KOPT-K1 (cell line): ENCODE data around the gene FBXL20.
"Not testable (repeated sequence)": the region's sequence is repeated elsewhere in the genome, so short reads cannot be mapped to it uniquely, and the experiment has no call there.

Experiments used
- H3K27ac ChIP-seq: fragments of 200-600 bp; sonication (generic); 2 replicates; pipeline ENCODE4 v1.5.1; 2016; ENCODE audit warnings: antibody characterized with exemption, mild to moderate bottlenecking, low read depth, low read length; ENCODE audit not compliant: poor library complexity, severe bottlenecking
- H3K36me3 ChIP-seq: fragments of 200-600 bp; sonication (generic); 2 replicates; pipeline ENCODE4 v1.5.1; 2017; ENCODE audit warnings: antibody characterized with exemption, mild to moderate bottlenecking, low read length, moderate library complexity; ENCODE audit not compliant: insufficient read depth
- H3K9me3 ChIP-seq: fragments of 200-600 bp; sonication (generic); 2 replicates; pipeline ENCODE4 v1.5.1; 2017; ENCODE audit warnings: antibody characterized with exemption, low read length, mild to moderate bottlenecking; ENCODE audit not compliant: insufficient read depth, poor library complexity, severe bottlenecking

The FBXL20 gene

DNA sequence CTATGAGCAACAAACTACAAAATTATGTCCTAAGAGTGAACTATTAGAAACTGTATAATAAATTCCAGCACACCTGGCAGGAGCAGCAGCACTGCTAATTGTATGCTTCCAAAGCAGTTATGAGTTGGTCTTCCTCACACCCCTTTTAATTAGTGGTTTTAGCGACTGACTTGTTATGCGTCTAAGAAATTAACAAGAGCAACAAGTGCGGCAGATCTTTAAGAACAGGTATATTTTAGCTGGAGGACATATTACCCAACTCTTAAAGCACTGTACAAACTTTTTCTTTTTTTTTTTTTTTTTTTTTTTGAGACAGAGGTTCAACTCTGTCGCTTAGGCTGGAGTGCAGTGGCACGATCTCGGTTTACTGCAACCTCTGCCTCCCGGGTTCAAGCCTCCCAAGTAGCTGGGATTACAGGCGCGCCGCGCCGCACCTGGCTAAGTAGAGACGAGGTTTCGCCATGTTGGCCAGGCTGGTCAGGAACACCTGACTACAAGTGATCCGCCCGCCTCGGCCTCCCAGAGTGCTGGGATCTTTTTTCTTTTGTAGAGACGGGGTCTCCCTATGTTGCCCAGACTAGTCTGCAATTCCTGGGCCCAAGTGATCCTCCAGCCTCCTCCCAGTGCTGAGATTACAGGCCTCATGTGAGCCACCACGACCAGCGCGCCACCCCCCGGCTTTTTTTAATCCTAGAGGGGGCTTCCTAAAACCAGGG is 1.6 kb upstream of the FBXL20 start:
- H3K27ac ChIP-seq: no peak overlapping the region
- H3K9me3 ChIP-seq: no peaks in the 10 kb centered on the region
- peaks cover 35% of the 10 kb centered on the region for H3K36me3 ChIP-seq

- peak overlapping the region; percentile 68 for H3K27ac ChIP-seq
- peaks cover 28% of the 10 kb centered on the region for H3K36me3 ChIP-seq
- no peaks in the 10 kb centered on the region for H3K9me3 ChIP-seq
These were observed 941 bp upstream of the FBXL20 start for GRCh38 chr17:39402244-39402889.

GRCh38 chr17:39400547-39401411 is 647 bp downstream of the FBXL20 start:
- peak overlapping the region; percentile 68 for H3K27ac ChIP-seq
- H3K36me3 ChIP-seq: peaks cover 12% of the 10 kb centered on the region
- H3K9me3 ChIP-seq: no peaks in the 10 kb centered on the region

GRCh38 chr17:39399791-39400190 is 1.6 kb downstream of the FBXL20 start:
- Histone ChIP-seq H3K36me3 (peaks cover 4% of the 10 kb centered on the region; the same call in 1 of the 2 replicates), H3K27ac (no peak overlapping the region), H3K9me3 (no peaks in the 10 kb centered on the region)

- Histone ChIP-seq H3K9me3 (no peaks in the 10 kb centered on the region), H3K27ac (no peak overlapping the region), H3K36me3 (no peaks in the 10 kb centered on the region)
These were observed 7.7 kb downstream of the FBXL20 start for GRCh38 chr17:39393736-39394135.

DNA sequence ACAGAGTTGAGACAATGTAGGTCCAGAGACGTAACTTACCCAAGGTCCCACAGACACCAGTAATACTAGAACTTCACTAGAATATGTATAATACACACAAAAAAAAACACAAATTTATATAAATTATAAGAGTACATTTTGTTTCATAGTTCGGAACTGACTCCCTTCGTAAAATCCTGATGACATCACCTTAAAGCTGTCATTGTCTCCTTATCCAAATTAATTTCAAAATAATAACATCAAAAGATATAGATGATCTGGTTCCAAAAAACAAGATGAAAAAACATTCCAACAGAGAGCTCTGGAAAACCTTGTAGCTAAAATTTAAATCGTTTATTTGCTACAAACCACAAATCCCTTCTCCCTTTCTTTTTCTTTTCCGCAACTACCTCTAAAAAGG is 10.0 kb downstream of the FBXL20 start:
- Histone ChIP-seq H3K27ac (no peak overlapping the region), H3K9me3 (no peaks in the 10 kb centered on the region), H3K36me3 (no peaks in the 10 kb centered on the region)

GRCh38 chr17:39385040-39385439 is 16.4 kb downstream of the FBXL20 start:
- no peaks in the 10 kb centered on the region for H3K36me3 ChIP-seq
- H3K27ac ChIP-seq: no peak overlapping the region
- no peaks in the 10 kb centered on the region for H3K9me3 ChIP-seq

DNA sequence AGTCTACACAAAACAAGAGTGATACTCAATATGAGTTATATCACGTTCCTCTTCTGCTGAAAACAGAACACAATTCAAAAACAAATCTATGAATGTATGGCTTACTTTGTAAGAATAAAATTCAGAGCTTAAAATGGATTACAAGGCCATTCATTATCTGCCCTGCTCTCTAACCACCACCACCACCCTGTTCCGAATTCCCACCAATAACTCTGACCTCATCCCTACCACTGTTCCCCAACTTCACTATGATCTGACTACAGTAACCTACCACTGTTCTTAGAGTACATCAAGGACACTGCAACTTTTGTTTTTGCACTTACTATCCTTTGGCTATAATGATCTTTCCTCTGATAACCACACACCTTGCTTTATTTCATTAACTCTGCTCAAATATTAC is 21.3 kb downstream of the FBXL20 start:
- Histone ChIP-seq H3K36me3 (no peaks in the 10 kb centered on the region), H3K9me3 (no peaks in the 10 kb centered on the region), H3K27ac (no peak overlapping the region)

DNA sequence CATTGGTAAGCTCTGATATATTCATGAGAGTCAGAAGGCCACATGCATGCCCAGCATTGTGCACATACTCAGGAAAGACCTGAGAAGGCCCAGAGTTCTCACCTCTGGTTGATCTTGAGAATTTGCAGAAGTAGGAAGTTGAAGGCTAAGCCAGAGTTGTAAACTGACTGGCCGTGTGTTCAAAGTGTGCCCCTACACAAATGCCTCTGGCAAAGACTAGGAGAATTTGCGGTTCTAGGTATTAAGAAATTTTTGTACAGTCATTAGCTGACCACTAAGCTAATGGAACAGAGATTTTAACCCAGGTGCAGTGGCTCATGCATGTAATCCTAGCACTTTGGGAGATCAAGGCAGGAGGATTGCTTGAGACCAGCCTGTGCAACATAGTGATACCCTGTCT is 25.0 kb downstream of the FBXL20 start:
- Histone ChIP-seq H3K27ac (no peak overlapping the region), H3K9me3 (no peaks in the 10 kb centered on the region), H3K36me3 (no peaks in the 10 kb centered on the region)

GRCh38 chr17:39367805-39368204 is 33.6 kb downstream of the FBXL20 start:
- H3K27ac ChIP-seq, H3K36me3 ChIP-seq, H3K9me3 ChIP-seq: not testable (repeated sequence)

DNA sequence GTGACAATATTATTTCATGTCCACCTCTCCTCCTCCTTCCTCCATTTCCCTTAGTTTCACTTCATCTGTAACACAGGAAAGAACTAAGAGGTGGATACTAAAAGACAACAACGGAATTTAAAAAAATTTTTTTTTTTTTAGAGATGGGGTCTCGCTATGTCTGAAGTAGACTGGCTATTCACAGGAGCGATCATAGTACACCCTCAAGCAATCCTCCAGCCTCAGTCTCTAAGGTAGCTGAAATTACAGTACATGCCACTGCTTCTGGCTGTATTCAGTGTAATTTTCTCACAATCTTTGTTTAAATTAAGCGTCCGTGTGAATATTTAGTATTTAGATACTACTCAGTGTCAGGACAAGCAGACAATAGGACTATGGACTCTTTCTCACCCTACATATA is 35.6 kb downstream of the FBXL20 start:
- no peaks in the 10 kb centered on the region for H3K9me3 ChIP-seq
- H3K27ac ChIP-seq: no peak overlapping the region
- H3K36me3 ChIP-seq: no peaks in the 10 kb centered on the region

- H3K27ac ChIP-seq: no peak overlapping the region
- H3K9me3 ChIP-seq: no peaks in the 10 kb centered on the region
- no peaks in the 10 kb centered on the region for H3K36me3 ChIP-seq
These were observed 36.2 kb downstream of the FBXL20 start for GRCh38 chr17:39365242-39365641.

GRCh38 chr17:39364236-39365025 is 37.0 kb downstream of the FBXL20 start:
- H3K36me3 ChIP-seq: no peaks in the 10 kb centered on the region
- no peaks in the 10 kb centered on the region for H3K9me3 ChIP-seq
- H3K27ac ChIP-seq: no peak overlapping the region

DNA sequence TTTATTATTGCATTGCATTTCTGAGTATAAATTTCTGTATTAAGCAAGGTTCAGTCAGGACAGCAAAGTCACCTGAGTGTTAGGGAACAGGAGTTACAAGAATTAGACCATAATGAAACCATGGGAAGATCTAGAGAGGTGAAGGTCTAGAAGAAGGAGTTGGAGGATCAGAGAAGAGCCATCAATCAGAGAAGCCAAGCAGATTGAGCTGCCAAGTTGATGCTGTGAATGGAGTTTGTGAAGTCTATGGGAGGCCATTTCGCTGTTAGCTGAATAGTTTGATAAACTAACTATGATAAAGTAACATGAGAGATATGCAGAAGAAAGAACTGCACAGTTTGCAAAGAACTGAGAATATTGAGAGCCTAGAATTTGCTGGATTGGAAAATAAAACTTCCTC is 40.4 kb downstream of the FBXL20 start:
- H3K36me3 ChIP-seq: no peaks in the 10 kb centered on the region
- no peaks in the 10 kb centered on the region for H3K9me3 ChIP-seq
- H3K27ac ChIP-seq: no peak overlapping the region

GRCh38 chr17:39360537-39360936 is 40.9 kb downstream of the FBXL20 start:
- Histone ChIP-seq H3K36me3 (no peaks in the 10 kb centered on the region), H3K9me3 (no peaks in the 10 kb centered on the region), H3K27ac (no peak overlapping the region)
